Measurements from ENCODE around the gene ASAP2.

ASAP2 gene

DNA sequence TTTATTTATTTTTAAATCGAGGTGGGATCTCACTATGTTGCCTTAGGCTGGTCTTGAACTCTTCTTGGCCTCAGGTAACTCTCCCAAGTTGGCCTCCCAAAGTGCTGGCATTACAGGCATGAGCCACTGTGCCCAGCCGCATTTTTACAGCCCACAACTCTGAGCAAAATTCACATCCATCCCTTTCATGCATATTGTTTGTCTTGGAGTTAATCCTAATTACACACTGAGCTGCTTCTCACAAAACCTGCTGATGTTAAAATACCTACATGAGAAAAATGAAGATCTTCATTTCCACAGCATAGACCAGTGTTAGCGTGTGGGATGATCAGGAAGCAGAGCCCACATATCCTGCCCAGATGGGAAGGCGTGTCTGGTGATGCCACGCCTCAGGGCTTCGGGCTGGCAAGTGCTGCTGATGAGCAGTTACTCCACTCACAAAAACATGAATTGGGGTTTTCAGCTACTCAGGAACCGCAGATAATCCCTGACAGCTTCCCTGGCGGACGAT, 202.1 kb downstream of the ASAP2 start:
- Histone ChIP-seq H3K27ac (ENCODE audit: low read depth in 2 of 2, low read length in 2 of 2) (no peak overlapping the region), H3K4me1 (ENCODE audit: control insufficient read depth in 2 of 2, insufficient read depth in 2 of 2, low read length in 2 of 2) (no peaks in the 10 kb centered on the region), H3K9me3 (ENCODE audit: control insufficient read depth in 2 of 2, low read length in 2 of 2) (no peaks in the 10 kb centered on the region), H3K9ac (ENCODE audit: low read depth in 1 of 2, low read length in 2 of 2) (no peak overlapping the region), H3K36me3 (ENCODE audit: control insufficient read depth in 2 of 2, insufficient read depth in 2 of 2, low read length in 2 of 2) (peaks cover 19 to 30% of the 10 kb centered on the region in 2 donors), H3K4me3 (ENCODE audit: low read length in 2 of 2) (no peak overlapping the region), H3K27me3 (ENCODE audit: control insufficient read depth in 2 of 2, insufficient read depth in 2 of 2, low read length in 2 of 2) (no peaks in the 10 kb centered on the region)

DNA sequence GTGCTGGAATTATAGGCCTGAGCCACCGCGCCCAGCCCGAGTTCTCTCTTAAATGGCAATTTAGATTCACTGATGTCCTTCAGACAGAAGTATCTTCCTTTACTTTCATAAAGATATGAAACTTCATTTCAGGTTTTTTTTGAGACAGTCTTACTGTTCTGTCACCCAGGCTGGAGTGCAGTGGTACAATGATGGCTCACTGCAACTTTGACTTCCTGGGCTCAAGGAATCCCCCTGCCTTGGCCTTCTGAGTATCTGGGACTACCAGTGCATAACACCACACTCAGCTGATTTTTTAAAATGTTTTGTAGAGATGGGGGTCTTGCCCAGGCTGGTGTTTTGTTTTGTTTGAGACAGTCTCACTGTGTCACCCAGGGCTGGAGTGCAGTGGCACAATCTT, 203.5 kb downstream of the ASAP2 start:
- Histone ChIP-seq H3K27me3 (ENCODE audit: control insufficient read depth in 2 of 2, insufficient read depth in 2 of 2, low read length in 2 of 2) (no peaks in the 10 kb centered on the region), H3K9me3 (ENCODE audit: control insufficient read depth in 2 of 2, low read length in 2 of 2) (no peaks in the 10 kb centered on the region), H3K36me3 (ENCODE audit: control insufficient read depth in 2 of 2, insufficient read depth in 2 of 2, low read length in 2 of 2) (peaks cover 19 to 26% of the 10 kb centered on the region in 2 donors), H3K4me1 (ENCODE audit: control insufficient read depth in 2 of 2, insufficient read depth in 2 of 2, low read length in 2 of 2) (no peaks in the 10 kb centered on the region), H3K4me3 (ENCODE audit: low read length in 2 of 2) (no peak overlapping the region), H3K9ac (ENCODE audit: low read depth in 1 of 2, low read length in 2 of 2) (no peak overlapping the region), H3K27ac (ENCODE audit: low read depth in 2 of 2, low read length in 2 of 2) (no peak overlapping the region)

DNA sequence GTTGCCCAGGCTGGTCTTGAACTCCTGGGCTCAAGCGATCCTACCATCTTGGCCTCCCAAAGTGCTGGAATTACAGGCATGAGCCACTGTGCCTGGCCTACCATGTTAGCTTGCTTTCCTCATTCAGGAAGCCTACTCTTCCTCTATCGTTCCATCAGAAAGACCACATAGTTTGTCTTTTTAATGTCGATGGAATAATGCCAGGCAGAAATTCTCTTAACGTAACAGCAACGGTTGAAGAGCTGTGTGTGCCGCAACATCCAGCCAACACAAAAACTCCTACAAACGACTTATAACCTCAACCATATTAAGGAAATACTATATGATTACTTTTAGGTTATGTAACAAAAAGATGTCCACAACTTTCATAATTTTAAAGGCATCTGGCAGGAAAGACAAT, 206.2 kb downstream of the ASAP2 start:
- Histone ChIP-seq H3K27ac (ENCODE audit: low read depth in 2 of 2, low read length in 2 of 2) (no peak overlapping the region), H3K27me3 (ENCODE audit: control insufficient read depth in 2 of 2, insufficient read depth in 2 of 2, low read length in 2 of 2) (no peaks in the 10 kb centered on the region), H3K9ac (ENCODE audit: low read depth in 1 of 2, low read length in 2 of 2) (no peak overlapping the region), H3K4me1 (ENCODE audit: control insufficient read depth in 2 of 2, insufficient read depth in 2 of 2, low read length in 2 of 2) (no peaks in the 10 kb centered on the region), H3K9me3 (ENCODE audit: control insufficient read depth in 2 of 2, low read length in 2 of 2) (no peaks in the 10 kb centered on the region), H3K36me3 (ENCODE audit: control insufficient read depth in 2 of 2, insufficient read depth in 2 of 2, low read length in 2 of 2) (peaks cover 9 to 15% of the 10 kb centered on the region in 2 donors), H3K4me3 (ENCODE audit: low read length in 2 of 2) (no peak overlapping the region)

DNA sequence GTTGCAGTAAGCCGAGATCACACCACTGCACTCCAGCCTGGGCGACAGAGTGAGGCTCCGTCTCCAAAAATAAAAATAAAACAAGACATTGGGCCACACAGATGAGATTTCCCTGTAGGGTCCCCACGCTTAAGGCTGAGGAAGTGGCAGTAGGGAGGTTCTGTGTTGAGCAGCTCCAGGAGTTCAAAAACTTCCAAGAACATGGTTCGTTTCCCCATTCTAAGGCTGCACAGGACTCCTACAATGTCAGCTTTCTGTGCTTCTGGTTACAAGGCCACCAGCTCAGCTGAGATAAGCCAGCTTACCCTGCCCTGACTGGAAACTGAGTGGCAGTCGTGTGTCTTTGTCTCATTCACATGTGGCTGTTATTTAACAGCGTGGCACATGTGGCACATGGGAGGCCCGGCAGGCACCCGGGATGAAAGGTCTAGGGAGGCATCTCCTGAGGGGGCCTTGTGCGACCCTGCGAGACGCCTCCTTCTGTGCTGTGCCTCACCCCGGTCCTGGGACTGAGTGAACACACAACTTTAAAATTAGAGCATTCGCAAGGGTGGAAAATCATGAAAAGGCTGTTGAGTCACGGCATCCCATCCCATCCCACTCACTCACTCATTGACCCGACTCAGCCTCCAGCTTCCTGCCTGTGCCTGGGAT, 209.0 kb downstream of the ASAP2 start:
- Histone ChIP-seq H3K27ac (ENCODE audit: low read depth in 2 of 2, low read length in 2 of 2) (no peak overlapping the region), H3K4me1 (ENCODE audit: control insufficient read depth in 2 of 2, insufficient read depth in 2 of 2, low read length in 2 of 2) (no peaks in the 10 kb centered on the region), H3K36me3 (ENCODE audit: control insufficient read depth in 2 of 2, insufficient read depth in 2 of 2, low read length in 2 of 2) (peaks cover 8 to 14% of the 10 kb centered on the region in 2 donors), H3K4me3 (ENCODE audit: low read length in 2 of 2) (no peak overlapping the region), H3K27me3 (ENCODE audit: control insufficient read depth in 2 of 2, insufficient read depth in 2 of 2, low read length in 2 of 2) (no peaks in the 10 kb centered on the region), H3K9ac (ENCODE audit: low read depth in 1 of 2, low read length in 2 of 2) (no peak overlapping the region), H3K9me3 (ENCODE audit: control insufficient read depth in 2 of 2, low read length in 2 of 2) (no peaks in the 10 kb centered on the region)

DNA sequence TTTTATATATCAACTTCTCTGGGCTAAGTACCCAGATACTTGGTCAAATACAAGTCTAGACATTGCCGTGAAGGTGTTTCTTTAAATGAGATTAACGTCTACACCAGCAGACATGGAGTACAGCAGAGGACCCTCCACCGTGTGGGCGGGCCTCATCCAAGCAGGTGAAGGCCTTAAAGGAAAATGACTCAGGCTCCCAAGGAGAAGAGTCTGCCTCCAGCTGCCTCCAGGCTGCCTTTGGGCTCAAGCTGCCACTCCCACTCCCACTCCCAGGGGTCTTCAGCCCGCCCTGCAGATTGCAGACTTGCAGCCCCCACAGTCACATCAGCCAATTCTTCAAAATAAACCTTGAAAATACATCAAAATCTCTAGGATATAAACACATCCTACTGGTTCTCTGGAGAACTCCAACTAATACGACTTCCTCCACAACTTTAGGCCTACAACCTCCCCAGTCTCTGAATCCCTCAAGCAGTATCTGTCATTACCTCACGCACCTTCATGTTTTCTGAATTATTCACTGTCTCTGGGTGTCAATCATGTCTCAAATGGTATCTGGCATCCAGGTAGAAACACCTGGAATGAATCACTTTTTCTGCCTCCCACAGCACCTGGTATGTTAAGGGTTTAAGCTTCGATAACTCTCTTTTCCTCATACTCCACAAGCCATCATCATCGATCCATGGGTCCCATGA, 209.8 kb downstream of the ASAP2 start:
- H3K9me3 ChIP-seq (ENCODE audit: control insufficient read depth in 2 of 2, low read length in 2 of 2): no peaks in the 10 kb centered on the region
- H3K9ac ChIP-seq (ENCODE audit: low read depth in 1 of 2, low read length in 2 of 2): no peak overlapping the region
- H3K27ac ChIP-seq (ENCODE audit: low read depth in 2 of 2, low read length in 2 of 2): no peak overlapping the region
- peaks cover 8 to 11% of the 10 kb centered on the region in 2 donors for H3K36me3 ChIP-seq (ENCODE audit: control insufficient read depth in 2 of 2, insufficient read depth in 2 of 2, low read length in 2 of 2)
- H3K4me3 ChIP-seq (ENCODE audit: low read length in 2 of 2): no peak overlapping the region
- H3K4me1 ChIP-seq (ENCODE audit: control insufficient read depth in 2 of 2, insufficient read depth in 2 of 2, low read length in 2 of 2): no peaks in the 10 kb centered on the region
- no peaks in the 10 kb centered on the region for H3K27me3 ChIP-seq (ENCODE audit: control insufficient read depth in 2 of 2, insufficient read depth in 2 of 2, low read length in 2 of 2)

DNA sequence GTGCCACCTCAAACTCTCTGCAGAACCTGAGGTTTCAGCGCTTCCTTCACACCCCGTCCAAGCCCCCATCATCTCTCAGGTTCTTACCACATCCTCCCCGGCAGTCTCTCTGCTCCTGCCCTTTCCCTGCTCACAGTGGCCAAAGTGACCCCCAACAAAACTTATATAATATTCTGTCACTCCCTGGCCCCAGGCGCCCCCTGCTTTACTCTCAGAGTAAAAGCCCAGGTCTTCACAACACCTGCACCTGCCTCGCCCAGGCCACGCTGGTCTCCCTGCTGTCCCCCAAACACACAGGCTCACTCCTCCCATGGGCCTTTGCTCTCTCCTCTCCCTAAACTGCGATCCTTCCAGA, 210.3 kb downstream of the ASAP2 start:
- Histone ChIP-seq H3K36me3 (ENCODE audit: control insufficient read depth in 2 of 2, insufficient read depth in 2 of 2, low read length in 2 of 2) (peaks cover 7 to 11% of the 10 kb centered on the region in 2 donors), H3K9ac (ENCODE audit: low read depth in 1 of 2, low read length in 2 of 2) (no peak overlapping the region), H3K4me1 (ENCODE audit: control insufficient read depth in 2 of 2, insufficient read depth in 2 of 2, low read length in 2 of 2) (peaks cover 2 to 3% of the 10 kb centered on the region in 2 donors), H3K27ac (ENCODE audit: low read depth in 2 of 2, low read length in 2 of 2) (no peak overlapping the region), H3K9me3 (ENCODE audit: control insufficient read depth in 2 of 2, low read length in 2 of 2) (no peaks in the 10 kb centered on the region), H3K27me3 (ENCODE audit: control insufficient read depth in 2 of 2, insufficient read depth in 2 of 2, low read length in 2 of 2) (no peaks in the 10 kb centered on the region), H3K4me3 (ENCODE audit: low read length in 2 of 2) (no peak overlapping the region)

DNA sequence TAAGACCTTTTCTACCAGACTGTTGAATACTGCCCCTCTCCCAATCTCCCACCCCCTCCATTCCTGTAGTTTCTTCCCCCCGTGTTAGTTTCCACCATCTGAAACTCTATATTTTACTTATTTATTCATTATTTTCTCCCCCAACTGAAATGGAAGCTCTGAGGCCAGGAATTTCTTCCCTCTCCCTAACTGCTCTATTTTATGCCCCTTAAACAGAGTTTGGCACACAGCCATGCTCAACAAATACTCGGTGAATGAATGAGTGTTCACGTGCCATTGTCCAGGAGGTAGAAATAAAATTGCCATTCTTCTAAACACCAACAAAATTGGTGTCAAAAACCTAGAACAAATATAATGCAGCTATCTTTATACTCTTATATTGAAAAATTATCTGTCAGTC, 211.1 kb downstream of the ASAP2 start:
- Histone ChIP-seq H3K4me1 (ENCODE audit: control insufficient read depth in 2 of 2, insufficient read depth in 2 of 2, low read length in 2 of 2) (peaks cover 3 to 8% of the 10 kb centered on the region in 2 donors), H3K27me3 (ENCODE audit: control insufficient read depth in 2 of 2, insufficient read depth in 2 of 2, low read length in 2 of 2) (no peaks in the 10 kb centered on the region), H3K9ac (ENCODE audit: low read depth in 1 of 2, low read length in 2 of 2) (no peak overlapping the region), H3K9me3 (ENCODE audit: control insufficient read depth in 2 of 2, low read length in 2 of 2) (no peaks in the 10 kb centered on the region), H3K36me3 (ENCODE audit: control insufficient read depth in 2 of 2, insufficient read depth in 2 of 2, low read length in 2 of 2) (peaks cover 5 to 7% of the 10 kb centered on the region in 2 donors), H3K27ac (ENCODE audit: low read depth in 2 of 2, low read length in 2 of 2) (no peak overlapping the region), H3K4me3 (ENCODE audit: low read length in 2 of 2) (no peak overlapping the region)

DNA sequence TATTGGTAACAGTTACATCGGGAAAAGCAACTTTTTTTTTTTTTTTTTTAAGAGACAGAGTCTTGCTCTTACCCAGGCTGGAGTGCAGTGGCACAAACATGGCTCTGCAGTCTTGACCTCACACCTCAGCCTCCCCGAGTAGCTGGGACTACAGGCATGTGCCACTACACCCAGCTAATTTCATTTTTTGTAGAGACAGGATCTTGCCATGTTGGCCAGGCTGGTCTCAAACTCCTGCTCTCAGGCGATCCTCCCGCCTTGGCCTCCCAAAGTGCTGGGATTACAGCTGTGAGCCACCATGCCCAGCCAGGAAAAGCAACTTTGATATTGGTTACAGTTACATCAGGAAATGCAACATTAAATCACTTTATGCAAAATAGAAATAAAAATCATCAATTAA, 212.1 kb downstream of the ASAP2 start:
- H3K36me3 ChIP-seq (ENCODE audit: control insufficient read depth in 2 of 2, insufficient read depth in 2 of 2, low read length in 2 of 2): peaks cover 5 to 6% of the 10 kb centered on the region in 2 donors
- H3K4me3 ChIP-seq (ENCODE audit: low read length in 2 of 2): no peak overlapping the region
- H3K27me3 ChIP-seq (ENCODE audit: control insufficient read depth in 2 of 2, insufficient read depth in 2 of 2, low read length in 2 of 2): no peaks in the 10 kb centered on the region
- H3K9me3 ChIP-seq (ENCODE audit: control insufficient read depth in 2 of 2, low read length in 2 of 2): no peaks in the 10 kb centered on the region
- H3K4me1 ChIP-seq (ENCODE audit: control insufficient read depth in 2 of 2, insufficient read depth in 2 of 2, low read length in 2 of 2): peaks cover 3 to 8% of the 10 kb centered on the region in 2 donors
- no peak overlapping the region for H3K27ac ChIP-seq (ENCODE audit: low read depth in 2 of 2, low read length in 2 of 2)
- no peak overlapping the region for H3K9ac ChIP-seq (ENCODE audit: low read depth in 1 of 2, low read length in 2 of 2)

DNA sequence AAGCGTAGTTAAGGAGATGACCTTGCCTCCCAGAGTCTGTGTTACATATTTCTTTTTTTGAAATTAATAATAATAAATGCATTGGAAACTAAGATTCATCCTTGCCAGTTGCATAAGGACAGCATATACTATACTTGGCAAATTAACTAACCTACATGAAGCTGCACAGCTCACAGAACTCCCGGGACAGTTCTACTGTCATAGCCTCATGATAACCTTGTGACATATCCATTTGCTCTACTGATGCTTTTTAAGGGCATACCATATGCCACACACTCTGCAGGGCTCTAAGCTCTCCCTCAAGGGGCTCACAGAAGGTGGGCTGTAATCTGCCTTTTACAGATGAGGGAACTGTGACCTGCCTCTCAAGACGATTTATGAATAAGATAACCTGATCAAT, 212.9 kb downstream of the ASAP2 start:
- H3K4me1 ChIP-seq (ENCODE audit: control insufficient read depth in 2 of 2, insufficient read depth in 2 of 2, low read length in 2 of 2): peaks cover 9 to 15% of the 10 kb centered on the region in 2 donors
- no peaks in the 10 kb centered on the region for H3K9me3 ChIP-seq (ENCODE audit: control insufficient read depth in 2 of 2, low read length in 2 of 2)
- H3K4me3 ChIP-seq (ENCODE audit: low read length in 2 of 2): no peak overlapping the region
- H3K27ac ChIP-seq (ENCODE audit: low read depth in 2 of 2, low read length in 2 of 2): no peak overlapping the region
- H3K36me3 ChIP-seq (ENCODE audit: control insufficient read depth in 2 of 2, insufficient read depth in 2 of 2, low read length in 2 of 2): peaks cover 5 to 6% of the 10 kb centered on the region in 2 donors
- no peak overlapping the region for H3K9ac ChIP-seq (ENCODE audit: low read depth in 1 of 2, low read length in 2 of 2)
- no peaks in the 10 kb centered on the region for H3K27me3 ChIP-seq (ENCODE audit: control insufficient read depth in 2 of 2, insufficient read depth in 2 of 2, low read length in 2 of 2)

DNA sequence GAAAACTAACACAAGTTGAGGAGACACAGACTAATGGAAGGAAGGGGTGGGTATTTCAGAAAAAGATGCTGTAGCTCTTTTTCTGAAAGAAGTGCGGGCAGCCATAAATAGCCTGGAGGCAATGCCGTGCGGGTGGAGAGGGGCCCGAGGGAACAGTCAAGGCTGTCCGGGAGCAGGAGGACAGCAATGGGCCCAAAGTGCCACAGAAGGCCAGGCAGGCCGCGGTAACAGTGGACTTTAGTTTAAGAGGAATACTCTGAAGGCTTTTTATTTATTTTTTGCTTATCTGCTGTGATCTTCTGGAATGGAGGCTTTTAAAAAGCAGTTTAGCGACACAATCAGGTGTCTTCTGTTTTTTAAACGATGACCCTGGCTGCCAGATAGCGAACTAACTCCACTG, 213.9 kb downstream of the ASAP2 start:
- Histone ChIP-seq H3K27ac (ENCODE audit: low read depth in 2 of 2, low read length in 2 of 2) (no peak overlapping the region), H3K4me3 (ENCODE audit: low read length in 2 of 2) (no peak overlapping the region), H3K4me1 (ENCODE audit: control insufficient read depth in 2 of 2, insufficient read depth in 2 of 2, low read length in 2 of 2) (peaks cover 10 to 17% of the 10 kb centered on the region in 2 donors), H3K9me3 (ENCODE audit: control insufficient read depth in 2 of 2, low read length in 2 of 2) (no peaks in the 10 kb centered on the region), H3K27me3 (ENCODE audit: control insufficient read depth in 2 of 2, insufficient read depth in 2 of 2, low read length in 2 of 2) (no peaks in the 10 kb centered on the region), H3K9ac (ENCODE audit: low read depth in 1 of 2, low read length in 2 of 2) (no peak overlapping the region), H3K36me3 (ENCODE audit: control insufficient read depth in 2 of 2, insufficient read depth in 2 of 2, low read length in 2 of 2) (peaks cover 5 to 6% of the 10 kb centered on the region in 2 donors)

Data from mucosa of rectum (tissue), 2 donors.